Measurements from ENCODE around the gene MYO1C. TPM values are rescaled to one million over a fixed set of nuclear protein-coding genes. Genes with fewer than 3 reads are reported as not detected.

Gene MYO1C
- total and polyA plus RNA-seq, 8 donors = 45.2 to 158 (median 81.3) TPM

DNA sequence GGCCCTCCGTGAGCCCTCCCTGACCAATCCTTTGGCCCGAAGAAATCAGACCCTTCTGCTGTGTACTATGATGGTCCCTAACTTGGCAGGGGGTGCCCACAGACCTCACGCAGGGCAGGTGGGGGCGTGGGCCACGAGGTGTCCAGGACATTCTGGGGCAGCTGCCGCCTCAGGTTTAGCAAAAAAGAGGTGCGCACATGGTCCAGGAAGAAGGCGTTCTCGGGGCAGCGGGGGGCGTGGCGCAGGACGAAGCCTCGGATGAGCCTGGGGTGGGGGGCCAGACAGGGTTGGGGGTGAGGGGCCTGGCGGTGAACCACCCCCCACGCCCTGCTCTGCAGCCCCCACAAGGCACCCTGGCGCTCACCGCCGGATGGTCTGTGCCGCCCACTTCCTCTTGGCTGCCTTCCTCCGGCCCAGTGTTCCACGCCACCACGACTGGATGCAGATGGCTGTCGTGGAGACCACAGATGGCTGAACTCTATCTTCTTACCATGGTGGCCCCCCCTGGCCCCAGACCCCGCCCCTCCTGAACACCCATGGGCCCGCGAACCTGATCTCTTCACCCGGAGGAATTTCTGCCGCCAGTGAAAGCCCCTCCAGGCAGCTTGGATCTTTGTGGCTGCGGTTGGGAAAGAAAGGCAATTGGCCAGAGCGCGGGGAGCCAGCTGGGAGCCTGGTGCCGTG lies 22.3 kb downstream of the MYO1C start:
- Histone ChIP-seq H3K27ac (no peak overlapping the region), H3K36me3 (peaks cover 80 to 100% (median 100%) of the 10 kb centered on the region in 4 donors)
- intact Hi-C loops (cut with DNase I; ENCODE audit: low total_unique reads) = no loop called here

GRCh38 chr17:1469231-1469852 lies 23.1 kb downstream of the MYO1C start:
- H3K36me3 ChIP-seq = peaks cover 74 to 100% (median 100%) of the 10 kb centered on the region in 4 donors
- no peak overlapping the region for H3K27ac ChIP-seq
- H3K4me1 ChIP-seq = peaks cover 0 to 14% (median 2%) of the 10 kb centered on the region in 4 donors
- DNase-seq = no peak
- no peaks in the 10 kb centered on the region for H3K9me3 ChIP-seq
- no peak for TF ChIP-seq CTCF (IDR thresholded peaks at IDR 0.05)
- no peak for TF ChIP-seq EP300 (IDR thresholded peaks at IDR 0.05)
- TF ChIP-seq POLR2AphosphoS5 (IDR thresholded peaks at IDR 0.05) = no peak
- no peak for TF ChIP-seq POLR2A (IDR thresholded peaks at IDR 0.05)
- 69 to 81% (median 73%) methylated on average over 23 to 28 of the region's 28 CpGs for WGBS, 5 donors
- H3K4me3 ChIP-seq = no peak overlapping the region
- intact Hi-C loops (cut with DNase I; ENCODE audit: low total_unique reads) = no loop called here
- H3K27me3 ChIP-seq = no peaks in the 10 kb centered on the region

More for the DNA sequence above, 22.3 kb downstream of the MYO1C start:
- no peaks in the 10 kb centered on the region for H3K27me3 ChIP-seq
- no peaks in the 10 kb centered on the region for H3K9me3 ChIP-seq
- TF ChIP-seq POLR2A (IDR thresholded peaks at IDR 0.05) (no peak), CTCF (IDR thresholded peaks at IDR 0.05) (no peak), POLR2AphosphoS5 (IDR thresholded peaks at IDR 0.05) (no peak), EP300 (IDR thresholded peaks at IDR 0.05) (no peak)
- WGBS, 5 donors = 79 to 86% (median 82%) methylated on average over 29 to 33 of the region's 33 CpGs
- DNase-seq = no peak
- no peak overlapping the region for H3K4me3 ChIP-seq
- H3K4me1 ChIP-seq = peaks cover 0 to 21% (median 8%) of the 10 kb centered on the region in 4 donors

DNA sequence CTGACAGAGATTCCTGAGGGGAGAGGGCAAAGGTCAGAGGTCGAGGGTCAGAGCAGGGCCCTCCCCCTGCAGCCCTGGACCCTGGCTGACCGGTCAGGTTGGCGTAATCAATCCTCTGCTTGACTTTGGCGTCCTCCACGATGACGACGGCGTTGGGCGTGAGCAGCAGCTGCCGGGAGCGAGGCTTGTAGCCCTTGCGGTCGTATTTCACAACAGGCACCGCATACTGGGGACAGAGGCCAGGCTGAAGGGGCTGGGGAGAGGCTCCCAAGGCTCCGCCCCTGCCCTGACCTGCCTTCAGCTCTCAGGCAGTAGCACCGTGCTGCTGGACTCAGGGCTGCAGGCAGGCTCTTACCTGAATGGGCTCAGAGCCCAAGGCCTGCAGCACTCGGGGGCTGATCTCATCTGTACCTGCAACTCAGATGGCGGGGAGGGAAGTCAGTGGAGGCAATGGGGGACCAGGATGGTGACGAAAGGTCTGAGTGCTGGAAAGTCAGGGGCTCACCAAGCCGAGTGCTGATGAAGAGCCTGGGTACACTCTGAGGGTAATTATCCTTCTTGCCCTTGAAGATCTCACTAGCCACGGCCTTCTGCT lies 24.5 kb downstream of the MYO1C start:
- intact Hi-C loops (cut with DNase I; ENCODE audit: low total_unique reads) = no loop called here
- peak overlapping the region in 3 of 5 donors; percentile 11 to 55 (median 14) for H3K27ac ChIP-seq
- H3K4me1 ChIP-seq = peaks cover 0 to 25% (median 6%) of the 10 kb centered on the region in 4 donors
- H3K4me3 ChIP-seq = no peak overlapping the region
- no peaks in the 10 kb centered on the region for H3K9me3 ChIP-seq
- DNase-seq = peak in 1 of 2 donors; percentile 83
- H3K27me3 ChIP-seq = no peaks in the 10 kb centered on the region
- TF ChIP-seq POLR2AphosphoS5 (IDR thresholded peaks at IDR 0.05) (no peak), EP300 (IDR thresholded peaks at IDR 0.05) (no peak), POLR2A (IDR thresholded peaks at IDR 0.05) (no peak), CTCF (IDR thresholded peaks at IDR 0.05) (no peak)
- WGBS, 5 donors = 70 to 77% (median 73%) methylated on average over 20 to 21 of the region's 21 CpGs
- peaks cover 61 to 91% (median 90%) of the 10 kb centered on the region in 4 donors for H3K36me3 ChIP-seq

DNA sequence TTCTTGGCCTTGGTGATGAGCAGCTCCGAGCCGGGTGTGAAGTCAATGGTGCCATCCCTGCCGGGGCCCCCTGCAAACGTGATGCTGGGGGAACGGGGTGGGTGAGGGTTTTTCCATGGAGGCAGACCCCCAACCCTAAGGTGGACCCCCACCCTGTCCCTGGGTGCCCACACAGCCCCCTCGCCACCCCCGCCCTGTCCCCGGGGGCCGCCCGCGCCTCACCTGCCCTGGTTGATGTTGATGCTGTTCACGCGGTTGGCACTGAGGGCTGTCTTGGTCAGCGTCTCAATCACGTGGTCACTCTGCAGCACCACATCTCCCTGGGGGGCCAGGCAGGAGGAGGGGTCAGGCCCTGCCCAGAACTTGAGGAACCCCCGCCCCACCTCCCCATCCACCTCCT lies 25.2 kb downstream of the MYO1C start:
- H3K4me3 ChIP-seq = no peak overlapping the region
- H3K4me1 ChIP-seq = peaks cover 1 to 33% (median 13%) of the 10 kb centered on the region in 4 donors
- no peaks in the 10 kb centered on the region for H3K27me3 ChIP-seq
- DNase-seq = no peak
- H3K36me3 ChIP-seq = peaks cover 61 to 87% (median 84%) of the 10 kb centered on the region in 4 donors
- TF ChIP-seq CTCF (IDR thresholded peaks at IDR 0.05) (no peak), POLR2A (IDR thresholded peaks at IDR 0.05) (no peak)
- no peak overlapping the region for H3K27ac ChIP-seq
- H3K9me3 ChIP-seq = no peaks in the 10 kb centered on the region
- intact Hi-C loops (cut with DNase I; ENCODE audit: low total_unique reads) = no loop called here
- WGBS, 5 donors = 90 to 96% (median 94%) methylated on average over 11 to 16 of the region's 16 CpGs
